SHP77 treated with DMSO at 0.1 percent for 48 hours (cell line): ENCODE measurements around the gene ARFGAP3.

ENCODE experiments used
- DNase-seq: peaks from one replicate; lab custom pipeline; 2025; lab: John Stamatoyannopoulos, UW

Gene ARFGAP3, protein sequence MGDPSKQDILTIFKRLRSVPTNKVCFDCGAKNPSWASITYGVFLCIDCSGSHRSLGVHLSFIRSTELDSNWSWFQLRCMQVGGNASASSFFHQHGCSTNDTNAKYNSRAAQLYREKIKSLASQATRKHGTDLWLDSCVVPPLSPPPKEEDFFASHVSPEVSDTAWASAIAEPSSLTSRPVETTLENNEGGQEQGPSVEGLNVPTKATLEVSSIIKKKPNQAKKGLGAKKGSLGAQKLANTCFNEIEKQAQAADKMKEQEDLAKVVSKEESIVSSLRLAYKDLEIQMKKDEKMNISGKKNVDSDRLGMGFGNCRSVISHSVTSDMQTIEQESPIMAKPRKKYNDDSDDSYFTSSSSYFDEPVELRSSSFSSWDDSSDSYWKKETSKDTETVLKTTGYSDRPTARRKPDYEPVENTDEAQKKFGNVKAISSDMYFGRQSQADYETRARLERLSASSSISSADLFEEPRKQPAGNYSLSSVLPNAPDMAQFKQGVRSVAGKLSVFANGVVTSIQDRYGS

DNA sequence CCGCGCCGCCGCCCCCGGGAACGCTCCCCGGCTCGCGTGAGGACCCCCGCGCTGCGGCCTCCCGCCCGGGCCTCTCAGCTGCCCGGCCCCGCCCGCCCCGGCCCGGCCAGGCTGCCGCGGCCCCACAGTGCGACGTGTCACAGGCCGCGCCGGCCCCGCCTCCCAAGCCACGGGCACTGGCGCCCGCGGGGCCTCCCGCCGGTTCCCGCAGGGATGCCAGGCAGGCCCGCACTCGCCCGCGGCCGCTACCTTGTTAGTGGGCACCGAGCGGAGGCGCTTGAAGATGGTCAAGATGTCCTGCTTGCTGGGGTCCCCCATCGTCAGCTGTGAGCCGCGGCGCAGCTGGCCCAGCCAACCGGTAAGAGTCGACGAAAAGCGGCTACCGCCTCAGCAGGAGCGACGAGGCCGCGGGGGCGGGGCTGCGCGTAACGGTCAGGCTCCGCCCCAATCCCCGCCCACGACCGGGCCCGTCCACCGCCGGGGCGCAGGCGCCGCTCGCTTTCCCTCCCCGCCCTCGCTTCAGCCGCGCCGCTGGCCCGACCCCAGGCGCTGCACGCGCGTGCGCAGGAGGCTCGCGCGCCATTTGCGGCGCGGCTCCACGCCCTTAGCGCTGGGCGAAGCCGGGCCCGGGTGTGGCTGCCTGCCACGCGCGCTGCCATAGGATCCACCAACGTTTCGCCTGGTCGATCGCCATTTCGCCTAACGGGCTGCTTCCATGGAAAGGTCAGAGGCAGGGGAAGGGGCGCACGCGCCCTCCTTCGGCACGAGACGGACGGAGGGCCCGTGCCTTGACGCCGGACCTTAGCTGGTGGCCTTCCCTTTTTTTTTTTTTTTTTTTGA is at the start of gene ARFGAP3:
TSS of gene ARFGAP3 (minus strand) at position 409 of the 840 bp plus-strand sequence. CDS start at position 318, 91 bp downstream.
- peak; percentile 67 for DNase-seq

DNA sequence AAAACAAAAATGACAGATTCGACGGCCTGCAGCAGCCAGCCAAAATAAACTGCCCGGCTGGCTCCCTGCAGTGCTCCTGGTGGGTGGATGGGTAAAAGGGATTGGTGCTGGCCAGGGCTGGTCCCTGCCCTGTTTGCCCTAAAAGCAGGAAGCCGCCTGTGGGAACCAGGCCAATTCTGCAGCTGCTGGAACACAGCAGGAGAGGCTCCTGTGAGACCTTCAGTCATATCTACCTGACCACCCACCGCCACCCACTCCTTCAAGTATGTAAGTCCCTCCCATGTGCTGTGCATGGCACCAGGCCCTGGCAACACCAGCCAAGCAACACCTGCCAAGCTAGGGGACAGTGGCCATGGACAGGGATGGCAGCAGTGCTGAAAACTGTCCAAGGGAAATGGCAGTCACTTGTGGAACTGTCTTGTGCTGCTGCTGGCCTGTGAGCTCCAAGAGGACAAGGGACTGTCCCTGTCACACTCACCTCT is 48.7 kb upstream of the ARFGAP3 start:
- DNase-seq = peak; percentile 45

DNA sequence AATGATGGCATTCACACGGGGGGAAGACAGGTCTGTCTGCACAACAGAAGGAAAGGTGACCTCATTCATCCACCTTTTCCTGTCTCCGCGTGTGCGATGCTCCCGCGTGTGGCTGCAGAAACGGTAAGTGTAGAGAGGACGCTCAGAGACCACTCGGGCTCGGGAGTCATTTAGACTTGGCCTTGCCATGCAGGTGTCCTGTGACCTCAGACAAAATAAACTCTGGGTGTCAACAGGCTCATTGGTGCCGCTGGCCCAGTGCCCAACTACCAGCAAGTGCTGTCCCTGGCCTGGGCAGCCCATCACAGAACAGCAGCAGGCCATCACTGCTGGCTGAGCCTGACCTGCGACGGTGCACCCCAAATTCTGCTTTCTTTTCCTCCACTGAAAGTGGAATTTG is 48.1 kb upstream of the ARFGAP3 start:
- peak; percentile 34 for DNase-seq

DNA sequence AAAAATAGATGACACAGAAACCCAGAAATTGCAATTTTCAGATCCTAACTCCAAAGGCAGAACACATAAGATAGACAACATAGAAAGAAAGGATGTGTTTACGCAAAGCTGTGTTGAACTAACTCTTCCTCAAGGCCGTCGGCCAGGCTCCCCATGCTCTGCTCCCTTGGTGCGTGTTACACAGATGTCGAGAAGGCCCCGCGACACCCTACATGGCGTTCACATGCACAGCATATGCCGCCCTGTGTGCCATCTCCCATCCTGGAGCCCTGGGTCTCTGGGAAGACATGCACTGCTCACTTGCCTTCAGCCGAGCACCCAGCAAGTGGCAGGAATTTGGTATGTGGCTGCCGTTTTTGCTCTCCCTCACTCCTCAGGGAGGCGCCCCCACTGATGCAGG is 47.0 kb upstream of the ARFGAP3 start:
- no peak for DNase-seq

DNA sequence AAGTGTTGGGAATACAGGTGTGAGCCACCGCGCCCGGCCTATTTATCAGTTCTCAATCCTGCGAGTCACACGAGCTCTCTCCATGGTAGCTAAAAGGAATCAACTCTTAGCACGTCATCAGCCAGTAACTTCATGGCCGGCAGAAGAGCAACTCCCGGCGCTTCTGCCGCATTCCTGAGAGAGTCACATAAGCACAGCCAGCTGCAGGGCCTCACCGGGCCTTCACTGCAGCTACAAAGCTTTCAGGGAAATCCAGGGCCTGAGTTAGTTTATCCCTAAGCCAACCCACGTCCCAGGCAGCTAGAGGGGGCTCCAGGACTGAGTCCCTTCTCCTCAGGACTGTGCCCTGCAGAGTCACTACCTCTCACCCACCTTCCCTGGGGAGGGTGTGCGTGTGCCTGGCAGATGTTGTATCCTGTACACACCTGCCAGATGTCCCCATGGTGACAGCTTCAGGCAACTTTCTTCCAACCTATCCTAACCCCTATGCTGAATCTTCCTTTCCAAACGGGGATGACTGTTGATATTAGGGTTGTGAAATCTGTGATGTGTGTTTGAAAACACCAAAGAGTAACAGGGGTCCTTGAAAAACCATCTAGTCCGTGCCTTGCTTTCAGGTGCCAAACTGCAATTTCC is 45.9 kb upstream of the ARFGAP3 start:
- no peak for DNase-seq

DNA sequence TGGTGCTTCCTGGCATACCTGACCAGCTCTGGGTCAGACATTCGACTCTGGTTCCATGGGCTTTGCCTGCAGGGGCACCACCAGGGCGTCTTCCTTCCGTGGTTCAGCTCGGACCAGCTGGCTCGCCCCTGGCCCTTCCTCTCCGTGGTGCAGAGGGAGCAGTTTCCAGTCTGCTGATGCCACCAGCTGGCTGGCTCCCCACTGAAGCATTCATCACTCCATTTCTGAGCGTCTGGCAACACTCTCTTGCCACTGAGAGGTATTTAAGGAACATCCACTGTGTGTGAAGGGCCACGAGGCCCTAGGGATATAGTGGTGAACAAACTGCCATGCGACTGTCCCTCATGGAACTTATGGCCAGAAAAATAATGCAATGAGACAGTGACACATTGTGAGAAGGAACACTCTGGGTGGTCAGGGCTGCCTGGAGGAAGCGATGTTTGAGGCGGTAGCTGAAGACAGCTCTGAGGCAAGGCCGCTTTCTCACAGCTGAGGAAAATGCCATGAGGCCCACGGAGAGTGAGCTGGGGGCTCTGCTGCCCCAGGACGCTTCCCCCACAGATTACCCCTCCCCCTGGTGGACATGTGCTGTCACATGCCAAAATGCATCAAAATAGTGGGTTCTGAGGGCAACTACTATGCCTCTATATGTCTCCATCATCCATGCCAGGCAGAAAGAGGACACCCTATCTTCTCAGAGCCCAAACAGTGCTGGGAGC is 44.9 kb upstream of the ARFGAP3 start:
- peak; percentile 7 for DNase-seq

DNA sequence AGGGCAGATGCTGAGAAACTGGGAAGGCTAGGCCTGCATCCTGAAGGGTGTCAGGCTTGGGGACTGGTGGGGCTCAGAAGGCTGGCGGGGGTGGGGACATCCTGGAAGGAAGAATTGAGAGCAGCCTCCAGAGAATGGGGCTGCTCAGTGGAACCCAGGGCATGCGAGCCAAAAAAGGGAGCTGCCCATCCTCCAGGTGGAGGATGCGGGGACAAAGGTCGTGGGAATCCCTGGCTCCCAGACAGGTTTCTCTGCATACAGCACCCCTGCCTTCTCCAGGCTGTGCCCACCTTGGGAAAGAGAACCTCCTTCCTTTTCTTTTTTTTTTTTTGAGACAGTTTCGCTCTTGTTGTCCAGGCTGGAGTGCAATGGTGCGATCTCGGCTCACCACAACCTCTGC is 40.9 kb upstream of the ARFGAP3 start:
- no peak for DNase-seq

DNA sequence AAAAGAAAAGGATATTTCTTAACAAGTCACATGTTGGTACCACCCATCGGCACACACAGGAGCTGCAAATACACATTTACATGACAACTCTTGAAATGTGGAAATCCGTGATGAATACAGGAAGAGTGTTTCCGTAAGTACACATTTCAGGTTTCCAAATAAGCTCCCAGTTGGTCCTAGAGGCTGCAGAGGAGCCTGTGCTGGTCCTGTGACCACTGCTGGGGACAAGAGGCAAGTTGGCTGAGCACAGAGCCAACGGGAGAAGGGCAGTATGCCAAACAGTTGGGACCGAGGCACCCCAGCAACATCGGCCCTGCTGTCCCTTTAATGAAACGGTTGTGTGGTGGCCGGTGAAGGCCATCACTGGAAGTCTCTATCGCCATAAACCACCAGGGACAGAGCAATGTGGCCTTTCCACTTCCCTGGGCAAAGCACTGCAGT is 38.5 kb upstream of the ARFGAP3 start:
- DNase-seq = no peak

DNA sequence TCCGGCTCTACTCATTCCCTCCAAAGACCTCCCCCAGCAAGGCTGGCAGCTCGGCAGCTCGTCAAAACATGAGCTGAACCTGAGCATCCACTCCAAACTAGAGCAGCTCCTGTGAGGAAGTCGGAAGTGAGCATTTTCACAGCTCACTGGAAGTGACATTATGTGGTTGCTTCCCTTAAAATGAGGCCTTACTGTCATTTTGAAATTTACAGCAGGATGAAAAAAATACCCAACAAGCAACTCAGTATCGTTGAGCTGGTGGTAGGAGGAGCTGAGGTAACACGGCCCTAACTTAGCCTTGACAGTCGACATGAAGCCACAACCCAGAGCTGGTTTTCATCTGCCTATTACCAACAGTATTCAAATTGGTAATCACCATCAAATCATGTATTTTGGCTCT is 38.0 kb upstream of the ARFGAP3 start:
- DNase-seq = no peak

DNA sequence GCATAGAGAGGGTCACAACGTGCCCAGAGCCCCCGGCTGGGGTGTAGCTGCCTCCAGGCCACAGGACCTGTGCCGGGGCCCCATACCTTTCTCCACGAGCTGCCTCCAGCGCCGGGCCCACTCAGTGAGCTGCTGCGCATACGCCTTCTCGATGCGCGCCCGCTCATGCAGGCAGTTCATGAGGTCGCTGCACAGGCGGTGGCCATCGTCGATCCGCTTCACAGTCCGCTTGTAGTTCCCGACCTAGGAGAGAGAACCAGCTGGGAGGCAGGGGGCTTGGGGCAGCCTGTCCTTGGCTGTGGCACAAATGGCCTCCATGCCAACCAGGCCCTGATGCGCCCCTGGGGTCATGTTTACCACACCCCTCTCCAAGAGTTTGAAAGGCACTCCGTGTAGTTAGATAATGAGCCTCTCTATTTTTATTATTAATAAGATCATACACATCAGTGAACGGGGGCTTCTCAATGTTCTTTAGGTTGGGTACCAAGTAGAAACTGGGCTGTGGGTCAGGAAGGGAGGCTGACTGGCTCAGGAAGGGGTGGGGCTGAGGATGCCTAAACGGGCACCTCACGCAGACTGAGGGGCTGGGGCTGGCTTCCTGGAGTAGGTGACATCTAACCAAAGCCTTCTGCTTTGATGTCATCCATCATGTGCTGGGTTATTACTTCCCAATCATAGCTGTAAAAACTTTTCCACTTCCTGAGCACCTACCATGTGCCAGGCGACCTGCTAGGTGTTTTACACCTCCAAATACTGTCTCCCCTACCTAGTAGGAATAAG is 36.5 kb upstream of the ARFGAP3 start:
- no peak for DNase-seq

DNA sequence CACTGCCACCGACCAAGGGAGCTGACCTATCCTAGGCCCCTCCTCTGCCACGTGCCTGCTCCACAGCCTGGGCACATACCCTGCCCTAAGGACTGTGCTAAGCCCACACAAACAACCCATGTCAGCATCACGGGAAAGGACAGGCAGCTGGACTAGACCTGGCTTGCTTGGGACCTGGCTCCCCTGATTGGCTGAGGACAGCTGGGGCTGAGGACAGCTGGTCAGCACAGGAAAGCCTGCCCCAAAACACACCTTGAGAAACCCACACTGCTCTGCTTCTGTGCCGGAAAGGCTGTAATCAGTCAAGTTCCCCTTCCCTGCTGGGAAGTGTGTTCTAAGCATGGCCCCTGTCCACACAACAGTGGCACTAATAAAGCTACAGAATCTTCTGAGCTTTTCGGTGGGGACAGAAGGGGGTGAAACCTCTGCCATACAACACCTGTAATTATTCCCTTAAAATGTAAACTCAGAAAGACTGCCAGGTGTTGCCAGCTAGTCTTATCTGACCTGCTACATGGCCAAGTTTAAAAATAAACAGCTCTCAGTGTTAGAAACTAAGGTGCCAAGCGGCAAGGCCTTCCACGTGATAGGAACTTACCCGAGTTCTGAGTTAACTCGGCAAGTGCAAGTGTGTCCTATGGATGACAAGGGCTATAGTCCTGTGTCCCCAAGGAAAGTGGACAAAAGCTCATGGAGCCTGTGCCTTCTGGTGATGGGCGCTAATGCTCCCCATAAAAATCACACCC is 35.7 kb upstream of the ARFGAP3 start:
- no peak for DNase-seq

DNA sequence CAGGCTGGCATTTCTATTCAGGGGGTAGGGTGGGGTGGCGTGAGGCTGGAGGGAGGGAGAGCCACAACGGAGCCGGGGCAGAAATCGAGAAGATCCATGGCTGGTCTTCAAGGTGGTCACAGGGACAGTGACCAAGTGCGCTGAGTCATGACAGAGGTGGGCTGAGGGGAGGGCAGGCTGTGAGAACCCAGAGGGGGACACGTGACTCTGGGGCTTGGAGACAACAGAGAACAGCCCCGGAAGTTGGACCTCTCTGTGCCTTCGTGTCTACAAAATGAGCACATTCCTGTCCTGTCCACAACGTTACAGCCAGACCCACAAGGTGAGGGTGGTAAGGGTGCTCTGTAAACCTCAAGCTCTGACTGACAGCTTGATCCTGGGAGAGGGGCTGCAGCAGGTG is 35.1 kb upstream of the ARFGAP3 start:
- no peak for DNase-seq

DNA sequence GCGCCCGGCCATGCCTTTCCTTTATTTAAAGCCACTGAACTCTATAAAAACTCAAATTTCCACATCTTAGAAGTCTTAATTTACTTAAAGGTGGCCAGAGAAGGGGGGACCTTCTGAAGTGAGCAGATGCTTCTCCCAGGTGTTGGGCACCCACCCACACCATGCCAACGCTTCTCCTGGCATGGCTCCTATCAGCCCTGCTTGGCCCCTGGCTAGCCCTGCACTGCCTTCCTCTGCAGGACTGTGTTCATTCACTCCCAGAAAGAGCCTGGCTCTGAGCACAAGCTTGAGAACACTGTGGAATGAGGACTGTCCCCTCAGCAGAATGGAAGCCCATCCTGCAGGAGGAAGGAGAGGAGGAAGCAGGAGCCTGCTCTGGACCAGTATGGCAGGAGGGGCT is 34.6 kb upstream of the ARFGAP3 start:
- DNase-seq = no peak

DNA sequence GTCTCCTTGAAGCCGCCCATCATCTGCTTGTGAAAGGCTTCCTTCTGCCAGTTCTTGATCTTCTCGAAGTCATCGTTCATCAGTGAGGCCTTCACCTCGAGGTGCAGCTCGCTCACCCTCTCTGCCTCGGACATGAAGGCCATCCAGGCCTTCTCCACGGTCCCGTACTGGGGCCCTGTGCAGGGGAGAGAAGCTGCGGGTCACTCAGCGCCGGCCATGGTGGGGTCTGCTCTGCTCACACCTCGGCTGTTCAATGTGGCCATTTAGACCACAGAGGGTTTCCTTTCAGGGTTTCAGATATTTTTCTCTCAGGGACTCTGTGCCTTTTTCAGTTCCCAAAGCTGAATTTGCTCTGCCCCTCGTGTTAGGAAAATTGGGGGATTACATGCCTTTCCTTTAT is 33.9 kb upstream of the ARFGAP3 start:
- no peak for DNase-seq

DNA sequence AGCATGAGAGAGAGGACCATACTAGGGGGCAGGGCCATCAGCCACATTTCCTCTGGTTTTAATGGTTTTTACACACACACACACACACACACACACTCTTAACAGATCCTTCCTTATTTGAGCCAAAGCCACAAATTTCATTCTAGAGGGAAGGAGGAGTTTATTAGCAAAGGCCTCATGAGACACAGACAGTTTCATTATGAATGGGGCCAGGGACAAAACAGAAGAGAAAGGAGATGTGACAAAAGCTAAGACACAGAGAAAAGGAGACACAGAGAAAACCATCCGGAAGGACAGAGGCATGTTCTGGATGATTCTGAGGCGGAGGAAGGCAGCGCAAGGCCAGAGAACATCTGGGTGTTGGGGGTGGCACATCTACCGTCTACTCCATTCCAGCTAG is 32.2 kb upstream of the ARFGAP3 start:
- no peak for DNase-seq

DNA sequence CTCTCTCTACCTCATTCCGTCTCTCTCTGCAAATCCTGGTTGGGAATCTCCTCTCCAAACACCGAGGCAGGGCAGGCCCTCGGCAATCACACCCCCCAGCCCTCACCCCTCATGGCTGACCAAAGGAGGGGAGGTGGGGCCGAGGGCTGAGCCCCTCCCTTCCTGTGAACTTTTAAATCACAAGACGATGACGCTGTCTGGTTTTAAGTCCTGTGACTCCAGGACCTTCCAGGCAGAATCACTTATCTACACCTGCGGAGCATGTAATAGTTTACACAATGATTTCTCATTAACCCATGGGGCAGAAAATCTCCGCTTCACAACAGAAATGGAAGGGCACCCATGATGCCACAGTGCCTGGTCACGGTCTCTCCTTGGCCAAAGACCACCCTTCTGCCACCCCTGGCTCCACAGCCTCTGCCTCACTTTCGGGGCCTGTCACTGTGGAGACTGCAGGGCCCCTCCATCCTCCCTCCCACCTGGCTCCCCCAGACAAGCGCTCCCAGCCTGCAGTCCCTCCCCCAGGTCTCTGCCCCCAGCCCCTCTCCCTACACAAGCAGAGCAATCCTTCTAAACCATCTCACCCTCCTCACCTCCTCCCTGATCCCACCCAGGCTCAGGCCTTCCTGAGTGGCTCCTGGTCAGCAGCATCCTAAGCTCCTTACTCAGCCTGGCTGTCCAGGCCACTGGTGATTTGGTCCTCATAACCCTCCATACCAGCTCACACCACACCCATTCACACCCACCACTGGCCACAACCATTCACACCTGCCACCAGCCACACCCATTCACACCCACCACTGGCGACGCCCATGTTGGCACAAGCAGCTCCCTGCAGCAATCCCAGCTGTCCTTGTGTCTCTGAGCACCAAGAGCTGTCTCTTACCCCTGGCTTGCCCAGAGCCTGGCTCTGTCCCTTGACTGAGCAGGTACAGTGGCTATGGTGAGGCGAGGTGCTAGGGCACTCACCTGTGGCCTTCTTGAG is 30.7 kb upstream of the ARFGAP3 start:
- no peak for DNase-seq

DNA sequence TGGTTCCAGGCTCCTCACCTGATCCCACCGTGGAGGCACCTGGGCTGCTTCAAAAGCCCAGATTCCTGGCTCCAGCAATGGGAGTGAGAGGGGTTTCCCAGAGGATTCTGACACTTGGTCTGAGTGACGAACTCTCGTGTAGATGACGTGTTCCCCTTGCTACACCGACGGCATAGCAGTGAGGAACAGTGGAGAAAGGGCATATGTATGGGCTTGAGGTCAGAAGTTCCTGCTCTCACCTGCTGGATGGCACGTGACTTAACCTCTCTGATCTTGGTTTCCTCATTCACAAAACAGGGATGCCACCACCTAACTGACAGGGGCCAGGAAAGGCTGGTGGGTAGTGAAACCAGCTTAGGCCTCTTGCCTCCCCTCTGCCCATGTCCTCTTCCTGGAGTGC is 30.0 kb upstream of the ARFGAP3 start:
- DNase-seq = no peak

DNA sequence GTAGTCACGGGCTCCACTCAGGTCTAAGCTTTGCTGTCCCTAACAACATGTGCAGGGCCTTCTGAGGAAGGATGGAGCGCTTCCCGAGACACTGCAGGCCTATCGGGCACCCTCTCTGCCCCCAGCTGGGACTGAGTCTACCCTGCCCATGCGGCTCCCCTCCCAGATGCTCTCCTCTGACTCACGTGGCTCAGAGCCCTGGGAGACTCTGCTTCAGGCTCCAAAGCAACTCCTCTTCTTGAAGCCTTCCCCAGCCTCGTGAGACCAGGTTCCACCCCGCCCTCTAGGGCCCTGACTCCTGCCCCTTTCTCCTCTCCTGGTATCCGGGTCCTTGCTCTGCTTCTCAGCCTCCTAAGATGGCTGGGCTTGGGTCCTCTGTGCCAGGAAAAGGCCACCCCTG is 28.4 kb upstream of the ARFGAP3 start:
- DNase-seq = no peak
